Naive thymus-derived CD8-positive, alpha-beta T cell (primary cell): ENCODE measurements around the gene CLEC17A. TPM values are rescaled to one million over a fixed set of nuclear protein-coding genes. Genes with fewer than 3 reads are reported as not detected.
"Not testable (repeated sequence)": the region's sequence is repeated elsewhere in the genome, so short reads cannot be mapped to it uniquely, and the experiment has no call there.

ENCODE experiments used
- ATAC-seq, 2 donors: fragments of 150-1000 bp; cut with Tn5 transposase in 1 of 2; sonication (Bioruptor Pico), chemical (Tn5 transposase) in 1 of 2; 1 replicate in 1 of 2; 2 replicates in 1 of 2; pipeline ENCODE4 v1.10.0; 2021; ENCODE audit warnings: mild to moderate bottlenecking in 2 of 2, moderate library complexity in 2 of 2
- POLR2A ChIA-PET: fragments of 350-600 bp; sonication (Branson Sonifier 250); formaldehyde crosslinking; loops from one replicate; lab custom pipeline; 2021; ENCODE audit warnings: antibody characterized with exemption; lab: Charles Lee
- DNase-seq, 10 donors: peaks; one replicate each; pipeline versions ENCODE4 v3.0.0 to v3.0.0-alpha.2; 2020 to 2022
- H3K27ac Mint-ChIP-seq, 10 donors: one replicate each; pipeline ENCODE4 v1.8.0; 2020 to 2022; ENCODE audit warnings: mild to moderate bottlenecking in 10 of 10, mixed read lengths in 10 of 10, moderate library complexity in 4 of 10, inconsistent platforms in 1 of 10
- H3K27me3 Mint-ChIP-seq, 5 donors: one replicate each; pipeline ENCODE4 v1.8.0; 2021 to 2022; ENCODE audit warnings: mixed read lengths in 5 of 5
- H3K36me3 Mint-ChIP-seq, 3 donors: one replicate each; pipeline ENCODE4 v1.8.0; 2020 to 2022; ENCODE audit warnings: mixed read lengths in 3 of 3, mild to moderate bottlenecking in 2 of 3, inconsistent platforms in 1 of 3
- H3K4me1 Mint-ChIP-seq, 4 donors: one replicate each; pipeline ENCODE4 v1.8.0; 2021 to 2022; ENCODE audit warnings: mixed read lengths in 4 of 4
- H3K4me3 Mint-ChIP-seq, 10 donors: one replicate each; pipeline ENCODE4 v1.8.0; 2020 to 2022; ENCODE audit warnings: mild to moderate bottlenecking in 10 of 10, mixed read lengths in 10 of 10, moderate library complexity in 6 of 10, inconsistent platforms in 1 of 10
- H3K9me3 Mint-ChIP-seq, 9 donors: one replicate each; pipeline ENCODE4 v1.8.0; 2020 to 2022; ENCODE audit warnings: mixed read lengths in 9 of 9, mild to moderate bottlenecking in 3 of 9, inconsistent platforms in 1 of 9, moderate library complexity in 1 of 9
- polyA plus RNA-seq, 3 donors: library from polyadenylated mRNA; unstranded; fragments of 300-500 nt; fragmentation: Illumina TruSeq; gene quantifications; one replicate each; pipeline ENCODE4 v1.2.3, GENCODE V29; 2021
- total RNA-seq, 8 experiments: library from RNA in 2 of 8; stranded (reverse) in 2 of 8; gene quantifications; one replicate each; pipeline ENCODE4 v1.2.3 and lab custom pipeline; 2021 to 2026

Gene CLEC17A
- total and polyA plus RNA-seq, 5 experiments from 2014 or later: 4.0 to 4.3 TPM; not detected in 3

GRCh38 chr19:14551134-14552005, 31.5 kb upstream of the CLEC17A start:
- Mint-ChIP-seq H3K27ac (peak overlapping the region; percentile 83 to 96 (median 94)), H3K4me3 (peak overlapping the region; percentile 44 to 84 (median 76)), H3K4me1 (peaks cover 22 to 62% (median 53%) of the 10 kb centered on the region in 4 donors), H3K36me3 (peaks cover 0 to 28% (median 7%) of the 10 kb centered on the region in 3 donors)
- DNase-seq (peak; percentile 70 to 93 (median 83)), ATAC-seq (peak; percentile 97 to 100)
- not testable (repeated sequence) for H3K9me3 Mint-ChIP-seq, H3K27me3 Mint-ChIP-seq
- POLR2A ChIA-PET: interaction anchor here (0.5 to 9.1 kb wide), 11 partner anchors 9 to 434 kb away, joined by 3 to 97 read pairs (median 5); partner anchors contain the start of genes DNAJB1 and GIPC1

GRCh38 chr19:14552006-14552360, 30.9 kb upstream of the CLEC17A start:
- POLR2A ChIA-PET: interaction anchor here (0.9 to 9.1 kb wide), 7 partner anchors 8 to 56 kb away, joined by 5 to 97 read pairs (median 8); partner anchors contain the start of genes DNAJB1 and GIPC1
- H3K27me3 Mint-ChIP-seq, ATAC-seq, H3K9me3 Mint-ChIP-seq, DNase-seq: not testable (repeated sequence)
- peak overlapping the region in 7 of 10 donors; percentile 44 to 82 (median 70) for H3K4me3 Mint-ChIP-seq
- H3K36me3 Mint-ChIP-seq: peaks cover 0 to 26% (median 7%) of the 10 kb centered on the region in 3 donors
- H3K4me1 Mint-ChIP-seq: peaks cover 26 to 64% (median 58%) of the 10 kb centered on the region in 4 donors
- peak overlapping the region; percentile 83 to 96 (median 94) for H3K27ac Mint-ChIP-seq

GRCh38 chr19:14553042-14553938, 29.6 kb upstream of the CLEC17A start:
- Mint-ChIP-seq H3K4me3 (peak overlapping the region in 1 of 10 donors; percentile 70), H3K27me3 (no peaks in the 10 kb centered on the region), H3K27ac (peak overlapping the region; percentile 70 to 96 (median 93)), H3K9me3 (no peaks in the 10 kb centered on the region), H3K4me1 (peaks cover 26 to 71% (median 61%) of the 10 kb centered on the region in 4 donors), H3K36me3 (peaks cover 0 to 23% (median 6%) of the 10 kb centered on the region in 3 donors)
- POLR2A ChIA-PET: interaction anchor here (0.7 to 9.1 kb wide), 5 partner anchors 19 to 75 kb away, joined by 3 to 97 read pairs (median 5); no protein-coding TSS in a partner anchor
- DNase-seq (no peak), ATAC-seq (no peak)

- POLR2A ChIA-PET: interaction anchor here (0.8 to 9.1 kb wide), 3 partner anchors 36 to 76 kb away, joined by 5 to 97 read pairs (median 7); no protein-coding TSS in a partner anchor
- Mint-ChIP-seq H3K27ac (peak overlapping the region; percentile 21 to 94 (median 82)), H3K4me1 (peaks cover 29 to 76% (median 61%) of the 10 kb centered on the region in 4 donors), H3K27me3 (no peaks in the 10 kb centered on the region), H3K9me3 (no peaks in the 10 kb centered on the region), H3K4me3 (peak overlapping the region in 5 of 10 donors; percentile 18 to 56 (median 30)), H3K36me3 (peaks cover 0 to 17% (median under 1%) of the 10 kb centered on the region in 3 donors)
- DNase-seq (no peak), ATAC-seq (no peak)
Observed at GRCh38 chr19:14553939-14554243, 29.0 kb upstream of the CLEC17A start.

GRCh38 chr19:14554382-14554812, 28.5 kb upstream of the CLEC17A start:
- Mint-ChIP-seq H3K27me3 (no peaks in the 10 kb centered on the region), H3K27ac (peak overlapping the region in 9 of 10 donors; percentile 11 to 94 (median 87)), H3K36me3 (peaks cover 0 to 12% (median 0%) of the 10 kb centered on the region in 3 donors), H3K4me3 (peak overlapping the region in 2 of 10 donors; percentile 19 to 26), H3K9me3 (no peaks in the 10 kb centered on the region), H3K4me1 (peaks cover 29 to 81% (median 63%) of the 10 kb centered on the region in 4 donors)
- POLR2A ChIA-PET: interaction anchor here (0.7 to 9.1 kb wide), 5 partner anchors 37 to 966 kb away, joined by 3 to 97 read pairs (median 5); no protein-coding TSS in a partner anchor
- ATAC-seq: no peak
- no peak for DNase-seq

- ATAC-seq: no peak
- Mint-ChIP-seq H3K4me1 (peaks cover 30 to 77% (median 57%) of the 10 kb centered on the region in 4 donors), H3K36me3 (peaks cover 0 to 4% (median 0%) of the 10 kb centered on the region in 3 donors), H3K4me3 (peak overlapping the region; percentile 3 to 79 (median 68)), H3K27me3 (no peaks in the 10 kb centered on the region), H3K27ac (peak overlapping the region; percentile 69 to 92 (median 87)), H3K9me3 (no peaks in the 10 kb centered on the region)
- DNase-seq: no peak
- POLR2A ChIA-PET: interaction anchor here (0.9 to 9.1 kb wide), 11 partner anchors 8 to 49 kb away, joined by 3 to 97 read pairs (median 4); partner anchors contain the start of genes DNAJB1, NDUFB7 and TECR
Observed at GRCh38 chr19:14555918-14556661, 26.8 kb upstream of the CLEC17A start.

- peak; percentile 41 to 78 (median 64) for DNase-seq
- H3K9me3 Mint-ChIP-seq: no peaks in the 10 kb centered on the region
- peaks cover 26 to 73% (median 52%) of the 10 kb centered on the region in 4 donors for H3K4me1 Mint-ChIP-seq
- no peaks in the 10 kb centered on the region for H3K27me3 Mint-ChIP-seq
- H3K27ac Mint-ChIP-seq: peak overlapping the region; percentile 67 to 92 (median 85)
- peak; percentile 78 to 81 for ATAC-seq
- H3K36me3 Mint-ChIP-seq: peaks cover 0 to 4% (median 0%) of the 10 kb centered on the region in 3 donors
- H3K4me3 Mint-ChIP-seq: peak overlapping the region; percentile 41 to 79 (median 68)
- POLR2A ChIA-PET: interaction anchor here (0.9 to 9.1 kb wide), 11 partner anchors 9 to 50 kb away, joined by 3 to 97 read pairs (median 6); partner anchors contain the start of genes DNAJB1, NDUFB7 and TECR
Observed at GRCh38 chr19:14556662-14557188, 26.2 kb upstream of the CLEC17A start.

- ATAC-seq: no peak
Observed at GRCh38 chr19:14558370-14559066, 24.4 kb upstream of the CLEC17A start.

GRCh38 chr19:14559916-14560775, 22.7 kb upstream of the CLEC17A start:
- peak overlapping the region in 3 of 10 donors; percentile 18 to 47 (median 34) for H3K4me3 Mint-ChIP-seq
- H3K27me3 Mint-ChIP-seq: no peaks in the 10 kb centered on the region
- no peak for DNase-seq
- no peak for ATAC-seq
- POLR2A ChIA-PET: interaction anchor here (0.6 to 1.7 kb wide), 7 partner anchors 8 to 83 kb away, joined by 3 to 7 read pairs (median 3); partner anchors contain the start of gene NDUFB7
- no peaks in the 10 kb centered on the region for H3K9me3 Mint-ChIP-seq
- H3K27ac Mint-ChIP-seq: peak overlapping the region in 7 of 10 donors; percentile 23 to 89 (median 60)
- peaks cover 0 to 23% (median 2%) of the 10 kb centered on the region in 3 donors for H3K36me3 Mint-ChIP-seq
- H3K4me1 Mint-ChIP-seq: peaks cover 23 to 56% (median 34%) of the 10 kb centered on the region in 4 donors

More at GRCh38 chr19:14558370-14559066, 24.4 kb upstream of the CLEC17A start:
- POLR2A ChIA-PET: interaction anchor here (1.5 kb wide), 1 partner anchor 43 kb away, joined by 6 read pairs; no protein-coding TSS in a partner anchor
- no peak for DNase-seq
- peaks cover 24 to 62% (median 42%) of the 10 kb centered on the region in 4 donors for H3K4me1 Mint-ChIP-seq
- peaks cover 0 to 13% (median 0%) of the 10 kb centered on the region in 3 donors for H3K36me3 Mint-ChIP-seq
- H3K27ac Mint-ChIP-seq: peak overlapping the region in 1 of 10 donors; percentile 29
- H3K9me3 Mint-ChIP-seq: no peaks in the 10 kb centered on the region
- H3K27me3 Mint-ChIP-seq: no peaks in the 10 kb centered on the region
- peak overlapping the region in 1 of 10 donors; percentile 45 for H3K4me3 Mint-ChIP-seq
